Neural cell (in vitro differentiated cells): ENCODE results near the gene FANCC.

Experiments used
- CTCF ChIP-seq: fragments of 450-650 bp; IDR thresholded peaks from 2 replicates; pipeline ENCODE4 v1.5.1; 2014; ENCODE audit warnings: antibody characterized with exemption, mild to moderate bottlenecking, moderate library complexity; ENCODE audit not compliant: poor library complexity, severe bottlenecking
- EP300 ChIP-seq: fragments of 450-650 bp; conservative IDR thresholded peaks from 2 replicates; pipeline ENCODE4 v1.6.1; 2014; ENCODE audit warnings: antibody characterized with exemption, mild to moderate bottlenecking, moderate library complexity; ENCODE audit not compliant: poor library complexity, severe bottlenecking
- EZH2 ChIP-seq: fragments of 200-600, 300-800 bp; shearing (Covaris generic), sonication (generic); IDR thresholded peaks from 2 replicates; pipeline ENCODE4 v1.6.1; 2014; ENCODE audit warnings: antibody characterized with exemption, low read length, borderline replicate concordance, mild to moderate bottlenecking; ENCODE audit not compliant: insufficient read depth, poor library complexity, severe bottlenecking
- POLR2AphosphoS5 ChIP-seq: IDR thresholded peaks from 2 replicates; pipeline ENCODE4 v1.6.1; 2012
- RAD21 ChIP-seq: fragments of 450-650 bp; conservative IDR thresholded peaks from 2 replicates; pipeline ENCODE4 v1.6.1; 2014; ENCODE audit warnings: antibody characterized with exemption, mild to moderate bottlenecking, moderate library complexity
- SMC3 ChIP-seq: fragments of 450-650 bp; conservative IDR thresholded peaks from 2 replicates; pipeline ENCODE4 v1.6.1; 2014; ENCODE audit warnings: antibody characterized with exemption, mild to moderate bottlenecking, moderate library complexity; ENCODE audit not compliant: poor library complexity
- TAF1 ChIP-seq: IDR thresholded peaks from 2 replicates; pipeline ENCODE4 v1.6.1; 2012; ENCODE audit warnings: low read depth

DNA sequence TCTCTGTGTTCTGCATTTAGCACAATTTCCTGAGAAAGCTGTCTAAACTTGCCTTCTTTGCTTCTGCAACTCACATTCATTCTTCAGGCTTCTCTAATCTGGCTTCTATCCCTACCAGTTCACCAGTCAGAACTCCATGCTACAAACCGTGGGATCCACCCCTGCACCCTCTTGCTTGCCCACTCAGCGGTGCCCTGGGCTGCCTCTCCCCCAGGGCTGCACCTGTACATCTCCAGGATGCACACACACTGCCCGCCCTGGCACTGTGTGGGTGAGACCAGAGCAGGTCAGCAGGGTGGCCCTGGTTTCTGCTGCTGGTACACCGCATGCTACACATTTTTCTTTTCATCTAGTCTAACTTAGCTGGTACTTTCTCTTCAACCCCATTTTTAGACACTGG is 127.1 kb downstream of the FANCC start:
- TF ChIP-seq RAD21 (no peak), EZH2 (no peak), TAF1 (no peak), CTCF (no peak), POLR2AphosphoS5 (no peak), SMC3 (no peak), EP300 (no peak)
